Measurements from ENCODE around the gene COPRS.

- TF ChIP-seq EZH2 (IDR thresholded peaks at IDR 0.05) (no peak), CTCF (IDR thresholded peaks at IDR 0.05 in 2 of 3, conservative IDR thresholded peaks at IDR 0.05 in 1 of 3; ENCODE audit: borderline replicate concordance in 1 of 3, insufficient read depth in 1 of 3, low read depth in 2 of 3, low read length in 2 of 3) (no peak), REST (IDR thresholded peaks at IDR 0.05; ENCODE audit: low read depth) (no peak), POLR2A (IDR thresholded peaks at IDR 0.05; ENCODE audit: borderline replicate concordance, extremely low read depth, insufficient read depth, insufficient read length) (no peak), ELF1 (IDR thresholded peaks at IDR 0.05; ENCODE audit: borderline replicate concordance, low read depth) (no peak), MAX (IDR thresholded peaks at IDR 0.05) (no peak), TCF7L2 (IDR thresholded peaks at IDR 0.05; ENCODE audit: borderline replicate concordance, extremely low read depth, insufficient read depth, insufficient read length) (no peak), JUND (IDR thresholded peaks at IDR 0.05) (no peak), POLR2AphosphoS5 (IDR thresholded peaks at IDR 0.05; ENCODE audit: low read depth, low read length) (no peak), CEBPB (IDR thresholded peaks at IDR 0.05; ENCODE audit: low read depth) (no peak)
These were observed 16.0 kb upstream of the COPRS start for GRCh38 chr17:31875081-31875480.
